Activated CD8-positive, alpha-beta memory T cell treated with anti-CD3 and anti-CD28 coated beads, Interleukin-2, amount 50 U/mL, for 24 hours (primary cell): ENCODE results near the gene HSPA12A.

Experiments used
- DNase-seq: peaks from one replicate; pipeline ENCODE4 v3.0.0-alpha.2; 2020; ENCODE audit errors: extremely low read depth

HSPA12A gene

GRCh38 chr10:116669080-116669479 lies 73.3 kb downstream of the HSPA12A start:
- DNase-seq = no peak

GRCh38 chr10:116668446-116668845 lies 73.9 kb downstream of the HSPA12A start:
- no peak for DNase-seq

- DNase-seq = no peak
Observed at GRCh38 chr10:116668018-116668417, 74.3 kb downstream of the HSPA12A start.

- no peak for DNase-seq
Observed at GRCh38 chr10:116667484-116667883, 74.9 kb downstream of the HSPA12A start.

GRCh38 chr10:116665541-116666125 lies 76.7 kb downstream of the HSPA12A start:
- no peak for DNase-seq

- DNase-seq = no peak
Observed at GRCh38 chr10:116664631-116665030, 77.7 kb downstream of the HSPA12A start.

GRCh38 chr10:116663342-116663741 lies 79.0 kb downstream of the HSPA12A start:
- no peak for DNase-seq

- DNase-seq = no peak
Observed at GRCh38 chr10:116660860-116661259, 81.5 kb downstream of the HSPA12A start.

- no peak for DNase-seq
Observed at GRCh38 chr10:116659049-116659670, 83.2 kb downstream of the HSPA12A start.

- no peak for DNase-seq
Observed at GRCh38 chr10:116657863-116658551, 84.4 kb downstream of the HSPA12A start.

GRCh38 chr10:116656044-116656443 lies 86.3 kb downstream of the HSPA12A start:
- DNase-seq = no peak

- no peak for DNase-seq
Observed at GRCh38 chr10:116655568-116655967, 86.8 kb downstream of the HSPA12A start.

- no peak for DNase-seq
Observed at GRCh38 chr10:116654816-116655215, 87.5 kb downstream of the HSPA12A start.

- no peak for DNase-seq
Observed at GRCh38 chr10:116653885-116654284, 88.5 kb downstream of the HSPA12A start.

GRCh38 chr10:116648903-116649302 lies 93.5 kb downstream of the HSPA12A start:
- DNase-seq = no peak

- DNase-seq = no peak
Observed at GRCh38 chr10:116646502-116646901, 95.9 kb downstream of the HSPA12A start.

GRCh38 chr10:116637830-116638229 lies 104.5 kb downstream of the HSPA12A start:
- DNase-seq = no peak

- no peak for DNase-seq
Observed at GRCh38 chr10:116636976-116637375, 105.4 kb downstream of the HSPA12A start.

GRCh38 chr10:116636385-116636784 lies 106.0 kb downstream of the HSPA12A start:
- no peak for DNase-seq

- no peak for DNase-seq
Observed at GRCh38 chr10:116634126-116634975, 108.0 kb downstream of the HSPA12A start.

- no peak for DNase-seq
Observed at GRCh38 chr10:116633216-116633600, 109.2 kb downstream of the HSPA12A start.

GRCh38 chr10:116632596-116633215 lies 109.7 kb downstream of the HSPA12A start:
- DNase-seq = no peak
